Measurements from ENCODE around the gene SMTNL1.

SMTNL1 gene

DNA sequence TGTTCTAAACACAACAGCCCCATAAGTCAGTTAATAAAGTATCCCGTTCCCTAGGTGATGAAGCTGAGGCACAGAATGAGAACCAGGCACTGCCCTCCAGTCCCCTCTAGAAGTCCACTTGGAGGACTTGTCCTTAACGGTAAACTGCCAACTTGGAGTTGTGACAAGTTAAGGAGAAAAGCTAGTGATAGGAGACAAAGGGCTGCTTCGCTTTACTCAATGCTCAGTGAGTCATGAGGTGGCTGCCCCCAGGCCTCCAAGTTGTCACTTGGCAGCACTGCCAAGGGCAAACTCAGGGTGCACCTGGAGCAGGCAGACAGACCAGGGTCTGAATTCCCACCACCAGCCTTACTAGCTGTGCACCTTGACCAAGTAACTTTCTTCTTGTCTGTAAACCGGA, 35.4 kb upstream of the SMTNL1 start:
- H3K27me3 ChIP-seq (replicated peaks; ENCODE audit: insufficient read depth, low read length), result no peaks in the 10 kb centered on the region
- no peak overlapping the region for H3K27ac ChIP-seq (ENCODE audit: low read length)
- H3K36me3 ChIP-seq (replicated peaks; ENCODE audit: insufficient read depth, low read length), result no peaks in the 10 kb centered on the region
- TF ChIP-seq EZH2 (optimal IDR thresholded peaks at IDR 0.05; ENCODE audit: low read depth, low read length) (no peak), EZH2phosphoT487 (IDR thresholded peaks at IDR 0.05; ENCODE audit: low read length) (no peak)
- TF ChIP-seq, protein P1, sequence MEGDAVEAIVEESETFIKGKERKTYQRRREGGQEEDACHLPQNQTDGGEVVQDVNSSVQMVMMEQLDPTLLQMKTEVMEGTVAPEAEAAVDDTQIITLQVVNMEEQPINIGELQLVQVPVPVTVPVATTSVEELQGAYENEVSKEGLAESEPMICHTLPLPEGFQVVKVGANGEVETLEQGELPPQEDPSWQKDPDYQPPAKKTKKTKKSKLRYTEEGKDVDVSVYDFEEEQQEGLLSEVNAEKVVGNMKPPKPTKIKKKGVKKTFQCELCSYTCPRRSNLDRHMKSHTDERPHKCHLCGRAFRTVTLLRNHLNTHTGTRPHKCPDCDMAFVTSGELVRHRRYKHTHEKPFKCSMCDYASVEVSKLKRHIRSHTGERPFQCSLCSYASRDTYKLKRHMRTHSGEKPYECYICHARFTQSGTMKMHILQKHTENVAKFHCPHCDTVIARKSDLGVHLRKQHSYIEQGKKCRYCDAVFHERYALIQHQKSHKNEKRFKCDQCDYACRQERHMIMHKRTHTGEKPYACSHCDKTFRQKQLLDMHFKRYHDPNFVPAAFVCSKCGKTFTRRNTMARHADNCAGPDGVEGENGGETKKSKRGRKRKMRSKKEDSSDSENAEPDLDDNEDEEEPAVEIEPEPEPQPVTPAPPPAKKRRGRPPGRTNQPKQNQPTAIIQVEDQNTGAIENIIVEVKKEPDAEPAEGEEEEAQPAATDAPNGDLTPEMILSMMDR (IDR thresholded peaks at IDR 0.05; ENCODE audit: low read length), result no peak
- no peak overlapping the region for H3K9ac ChIP-seq (ENCODE audit: low read length)
- H3K4me3 ChIP-seq (ENCODE audit: low read length), result no peak overlapping the region
- H3K79me2 ChIP-seq (ENCODE audit: low read length), result no peaks in the 10 kb centered on the region
- H3K4me2 ChIP-seq (ENCODE audit: low read depth, low read length), result no peak overlapping the region
- H2AFZ ChIP-seq (ENCODE audit: low read length), result no peak overlapping the region
- no peaks in the 10 kb centered on the region for H3K9me3 ChIP-seq (replicated peaks; ENCODE audit: insufficient read depth, low read length)
- H4K20me1 ChIP-seq (ENCODE audit: insufficient read depth, low read length), result no peaks in the 10 kb centered on the region
- H3K4me1 ChIP-seq (ENCODE audit: low read length), result no peaks in the 10 kb centered on the region
- H3K9me2 ChIP-seq (replicated peaks; ENCODE audit: insufficient read depth, low read length), result no peaks in the 10 kb centered on the region
- DNase-seq, result no peak
- H3F3A ChIP-seq (ENCODE audit: insufficient read depth, low read length), result no peaks in the 10 kb centered on the region

GRCh38 chr11:57502376-57502775, 35.0 kb upstream of the SMTNL1 start:
- Histone ChIP-seq H3K27me3 (replicated peaks; ENCODE audit: insufficient read depth, low read length) (no peaks in the 10 kb centered on the region), H3K9ac (ENCODE audit: low read length) (no peak overlapping the region), H3K27ac (ENCODE audit: low read length) (no peak overlapping the region), H3K4me2 (ENCODE audit: low read depth, low read length) (no peak overlapping the region), H3K9me3 (replicated peaks; ENCODE audit: insufficient read depth, low read length) (no peaks in the 10 kb centered on the region), H3F3A (ENCODE audit: insufficient read depth, low read length) (no peaks in the 10 kb centered on the region), H3K4me3 (ENCODE audit: low read length) (no peak overlapping the region), H3K9me2 (replicated peaks; ENCODE audit: insufficient read depth, low read length) (no peaks in the 10 kb centered on the region), H3K79me2 (ENCODE audit: low read length) (no peaks in the 10 kb centered on the region), H4K20me1 (ENCODE audit: insufficient read depth, low read length) (no peaks in the 10 kb centered on the region), H3K4me1 (ENCODE audit: low read length) (no peaks in the 10 kb centered on the region), H2AFZ (ENCODE audit: low read length) (no peak overlapping the region), H3K36me3 (replicated peaks; ENCODE audit: insufficient read depth, low read length) (no peaks in the 10 kb centered on the region)
- TF ChIP-seq EZH2phosphoT487 (IDR thresholded peaks at IDR 0.05; ENCODE audit: low read length) (no peak), EZH2 (optimal IDR thresholded peaks at IDR 0.05; ENCODE audit: low read depth, low read length) (no peak)
- TF ChIP-seq, protein P1 (IDR thresholded peaks at IDR 0.05; ENCODE audit: low read length), result no peak
- DNase-seq, result no peak

DNA sequence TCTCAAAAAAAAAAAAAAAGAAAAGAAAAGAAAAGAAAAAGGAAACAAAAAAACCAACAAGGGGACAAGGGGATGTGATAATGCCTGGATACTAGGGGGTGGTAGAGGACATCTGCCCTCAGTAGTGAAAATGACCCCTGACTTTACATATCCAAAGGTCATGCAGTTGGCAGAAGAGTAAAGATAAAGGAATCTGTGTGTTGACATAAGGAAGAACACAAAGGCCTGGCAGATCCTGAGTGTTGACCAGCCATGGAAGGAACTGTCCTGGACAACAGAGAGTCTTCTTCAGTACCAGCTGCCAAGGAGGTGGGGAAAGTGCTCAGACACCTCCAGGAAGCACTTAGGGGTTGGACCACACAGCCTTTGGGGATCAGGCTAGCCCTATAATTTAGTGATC, 34.5 kb upstream of the SMTNL1 start:
- no peaks in the 10 kb centered on the region for H3K4me1 ChIP-seq (ENCODE audit: low read length)
- H3K27me3 ChIP-seq (replicated peaks; ENCODE audit: insufficient read depth, low read length), result no peaks in the 10 kb centered on the region
- H3K9me2 ChIP-seq (replicated peaks; ENCODE audit: insufficient read depth, low read length), result no peaks in the 10 kb centered on the region
- DNase-seq, result no peak
- no peak overlapping the region for H3K9ac ChIP-seq (ENCODE audit: low read length)
- no peaks in the 10 kb centered on the region for H4K20me1 ChIP-seq (ENCODE audit: insufficient read depth, low read length)
- H3K4me3 ChIP-seq (ENCODE audit: low read length), result no peak overlapping the region
- no peaks in the 10 kb centered on the region for H3F3A ChIP-seq (ENCODE audit: insufficient read depth, low read length)
- no peaks in the 10 kb centered on the region for H3K9me3 ChIP-seq (replicated peaks; ENCODE audit: insufficient read depth, low read length)
- H3K27ac ChIP-seq (ENCODE audit: low read length), result no peak overlapping the region
- H3K79me2 ChIP-seq (ENCODE audit: low read length), result no peaks in the 10 kb centered on the region
- TF ChIP-seq, protein P1 (IDR thresholded peaks at IDR 0.05; ENCODE audit: low read length), result no peak
- TF ChIP-seq EZH2 (optimal IDR thresholded peaks at IDR 0.05; ENCODE audit: low read depth, low read length) (no peak), EZH2phosphoT487 (IDR thresholded peaks at IDR 0.05; ENCODE audit: low read length) (no peak)
- H3K36me3 ChIP-seq (replicated peaks; ENCODE audit: insufficient read depth, low read length), result no peaks in the 10 kb centered on the region
- no peak overlapping the region for H3K4me2 ChIP-seq (ENCODE audit: low read depth, low read length)
- H2AFZ ChIP-seq (ENCODE audit: low read length), result no peak overlapping the region

All from MM.1S (cell line).